Astrocyte (in vitro differentiated cells and primary cell): ENCODE measurements around the gene UBAC2. TPM values are rescaled to one million over a fixed set of nuclear protein-coding genes. Genes with fewer than 3 reads are reported as not detected.

Experiments
- DNase-seq: peaks from one replicate; pipeline ENCODE4 v3.0.0-alpha.2; 2010; ENCODE audit warnings: low read depth
- FAIRE-seq: peaks from 2 replicates; lab custom pipeline; 2011; peaks lifted over from hg19 to GRCh38; lab: Jason Lieb, UNC
- H2AFZ ChIP-seq: 2 replicates; pipeline ENCODE4 v1.6.0; 2012; ENCODE audit warnings: low read depth, low read length, inconsistent platforms
- H3K27ac ChIP-seq: 2 replicates; pipeline ENCODE4 v1.5.1; 2011; ENCODE audit warnings: low read depth, low read length, inconsistent platforms
- H3K27me3 ChIP-seq: 2 replicates; pipeline ENCODE4 v1.6.0; 2011; ENCODE audit warnings: low read length, inconsistent platforms; ENCODE audit not compliant: insufficient read depth
- H3K36me3 ChIP-seq: 2 replicates; pipeline ENCODE4 v1.5.1; 2011; ENCODE audit warnings: low read length, inconsistent platforms; ENCODE audit not compliant: insufficient read depth
- H3K4me1 ChIP-seq: 2 replicates; pipeline ENCODE4 v1.5.1; 2011; ENCODE audit warnings: low read length, inconsistent platforms; ENCODE audit not compliant: insufficient read depth
- H3K4me2 ChIP-seq: 2 replicates; pipeline ENCODE4 v1.6.0; 2012; ENCODE audit warnings: low read length, inconsistent platforms
- H3K4me3 ChIP-seq: 2 replicates; pipeline ENCODE4 v1.5.1; 2011; ENCODE audit warnings: low read depth, mild to moderate bottlenecking, low read length, inconsistent platforms; ENCODE audit not compliant: insufficient read depth
- H3K79me2 ChIP-seq: 2 replicates; pipeline ENCODE4 v1.6.0; 2012; ENCODE audit warnings: mild to moderate bottlenecking, low read length, inconsistent platforms; ENCODE audit not compliant: insufficient read depth
- H3K9ac ChIP-seq: 2 replicates; pipeline ENCODE4 v1.6.0; 2012; ENCODE audit warnings: mild to moderate bottlenecking, low read length, inconsistent platforms
- H3K9me3 ChIP-seq: 2 replicates; pipeline ENCODE4 v1.5.1; 2012; ENCODE audit warnings: low read depth, mild to moderate bottlenecking, low read length, inconsistent platforms; ENCODE audit not compliant: insufficient read depth
- H4K20me1 ChIP-seq: 2 replicates; pipeline ENCODE4 v1.6.0; 2012; ENCODE audit warnings: low read length, inconsistent platforms; ENCODE audit not compliant: insufficient read depth
- H3K27ac Mint-ChIP-seq: one replicate; pipeline ENCODE4 v1.8.0; 2021; ENCODE audit warnings: mild to moderate bottlenecking, mixed read lengths; ENCODE audit not compliant: unreplicated experiment
- H3K27me3 Mint-ChIP-seq: one replicate; pipeline ENCODE4 v1.8.0; 2021; ENCODE audit warnings: low read depth, mixed read lengths; ENCODE audit not compliant: unreplicated experiment
- H3K36me3 Mint-ChIP-seq: one replicate; pipeline ENCODE4 v1.8.0; 2021; ENCODE audit warnings: low read depth, mixed read lengths; ENCODE audit not compliant: unreplicated experiment
- H3K4me1 Mint-ChIP-seq: one replicate; pipeline ENCODE4 v1.8.0; 2021; ENCODE audit warnings: low read depth, mixed read lengths; ENCODE audit not compliant: unreplicated experiment
- H3K4me3 Mint-ChIP-seq: one replicate; pipeline ENCODE4 v1.8.0; 2021; ENCODE audit warnings: mild to moderate bottlenecking, moderate library complexity, mixed read lengths; ENCODE audit not compliant: unreplicated experiment
- H3K9me3 Mint-ChIP-seq: one replicate; pipeline ENCODE4 v1.8.0; 2021; ENCODE audit warnings: mild to moderate bottlenecking, mixed read lengths; ENCODE audit not compliant: unreplicated experiment
- EZH2 ChIP-seq: IDR thresholded peaks from 2 replicates; pipeline ENCODE4 v1.6.1; 2012; ENCODE audit warnings: mild to moderate bottlenecking, low read length, inconsistent platforms; ENCODE audit not compliant: insufficient read depth
- total RNA-seq: library from RNA; stranded (reverse); gene quantifications from 2 replicates; pipeline ENCODE4 v1.2.1, GENCODE V29; 2021
- TF ChIP-seq, protein P1 (sequence below): IDR thresholded peaks from 2 replicates; pipeline ENCODE4 v1.5.1; 2011; ENCODE audit warnings: low read depth, mild to moderate bottlenecking, inconsistent platforms, low read length, moderate library complexity; ENCODE audit not compliant: insufficient read depth

UBAC2 gene
- total RNA-seq, 1 donor from 2014 or later, result 61.0 TPM

DNA sequence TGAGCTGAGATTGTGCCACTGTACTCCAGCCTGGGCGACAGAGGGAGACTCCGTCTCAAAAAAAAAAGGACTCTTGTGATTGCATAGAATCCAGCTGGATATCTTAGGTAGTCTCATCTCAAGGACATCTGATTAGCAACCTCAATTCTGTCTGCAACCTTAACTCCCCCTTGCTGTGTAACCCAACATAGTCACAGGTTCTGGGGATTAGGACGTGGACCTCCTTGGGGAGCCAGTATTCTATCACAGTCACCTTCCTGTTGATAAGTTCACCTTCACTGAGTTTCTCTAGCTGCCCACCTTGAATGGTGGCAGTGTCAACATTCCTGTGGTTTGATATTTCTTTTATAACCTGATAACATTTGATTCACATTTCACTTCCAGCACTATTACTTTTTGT lies 30.3 kb downstream of the UBAC2 start:
- FAIRE-seq, result no peak
- H3K9ac ChIP-seq, result no peak overlapping the region

DNA sequence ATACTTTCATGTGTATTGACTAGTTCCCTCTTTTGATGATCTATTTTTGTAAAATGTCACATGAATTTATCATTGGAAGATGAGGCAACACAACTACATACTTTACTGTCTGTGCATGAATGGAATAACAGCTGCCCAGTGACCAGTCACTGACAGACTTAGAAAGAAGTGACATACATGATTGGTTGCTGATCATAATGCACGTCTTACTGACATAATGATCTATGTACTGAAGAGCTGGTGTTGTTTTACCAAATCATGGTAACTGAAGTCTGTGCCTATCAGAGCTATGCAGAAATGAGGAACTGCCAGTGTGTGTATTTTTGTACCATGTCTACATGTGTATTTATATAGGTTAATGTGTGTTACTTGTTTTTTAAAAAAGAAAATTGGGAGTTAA lies 31.1 kb downstream of the UBAC2 start:
- Mint-ChIP-seq H3K9me3 (no peaks in the 10 kb centered on the region), H3K4me1 (peaks cover 30% of the 10 kb centered on the region), H3K27me3 (no peaks in the 10 kb centered on the region), H3K36me3 (no peaks in the 10 kb centered on the region), H3K27ac (no peak overlapping the region), H3K4me3 (no peak overlapping the region)
- FAIRE-seq, result no peak
- no peak for DNase-seq
- Histone ChIP-seq H3K36me3 (no peaks in the 10 kb centered on the region), H3K27me3 (no peaks in the 10 kb centered on the region), H4K20me1 (peaks cover 53% of the 10 kb centered on the region), H3K27ac (no peak overlapping the region), H3K79me2 (peaks cover 47% of the 10 kb centered on the region), H3K9ac (no peak overlapping the region), H3K4me1 (peaks cover 16% of the 10 kb centered on the region), H2AFZ (no peak overlapping the region), H3K9me3 (no peaks in the 10 kb centered on the region), H3K4me3 (no peak overlapping the region), H3K4me2 (no peak overlapping the region)
- TF ChIP-seq, protein P1, sequence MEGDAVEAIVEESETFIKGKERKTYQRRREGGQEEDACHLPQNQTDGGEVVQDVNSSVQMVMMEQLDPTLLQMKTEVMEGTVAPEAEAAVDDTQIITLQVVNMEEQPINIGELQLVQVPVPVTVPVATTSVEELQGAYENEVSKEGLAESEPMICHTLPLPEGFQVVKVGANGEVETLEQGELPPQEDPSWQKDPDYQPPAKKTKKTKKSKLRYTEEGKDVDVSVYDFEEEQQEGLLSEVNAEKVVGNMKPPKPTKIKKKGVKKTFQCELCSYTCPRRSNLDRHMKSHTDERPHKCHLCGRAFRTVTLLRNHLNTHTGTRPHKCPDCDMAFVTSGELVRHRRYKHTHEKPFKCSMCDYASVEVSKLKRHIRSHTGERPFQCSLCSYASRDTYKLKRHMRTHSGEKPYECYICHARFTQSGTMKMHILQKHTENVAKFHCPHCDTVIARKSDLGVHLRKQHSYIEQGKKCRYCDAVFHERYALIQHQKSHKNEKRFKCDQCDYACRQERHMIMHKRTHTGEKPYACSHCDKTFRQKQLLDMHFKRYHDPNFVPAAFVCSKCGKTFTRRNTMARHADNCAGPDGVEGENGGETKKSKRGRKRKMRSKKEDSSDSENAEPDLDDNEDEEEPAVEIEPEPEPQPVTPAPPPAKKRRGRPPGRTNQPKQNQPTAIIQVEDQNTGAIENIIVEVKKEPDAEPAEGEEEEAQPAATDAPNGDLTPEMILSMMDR, result no peak
- no peak for TF ChIP-seq EZH2

More for the DNA sequence above, 30.3 kb downstream of the UBAC2 start:
- H3K27ac ChIP-seq, result no peak overlapping the region
- no peaks in the 10 kb centered on the region for H3K27me3 ChIP-seq
- no peak for TF ChIP-seq EZH2
- TF ChIP-seq, protein P1, result no peak
- Mint-ChIP-seq H3K9me3 (no peaks in the 10 kb centered on the region), H3K36me3 (peaks cover 2% of the 10 kb centered on the region), H3K27me3 (no peaks in the 10 kb centered on the region), H3K4me1 (peaks cover 35% of the 10 kb centered on the region), H3K4me3 (no peak overlapping the region), H3K27ac (no peak overlapping the region)
- H3K4me1 ChIP-seq, result peaks cover 19% of the 10 kb centered on the region
- H2AFZ ChIP-seq, result no peak overlapping the region
- H3K36me3 ChIP-seq, result no peaks in the 10 kb centered on the region
- H3K79me2 ChIP-seq, result peaks cover 54% of the 10 kb centered on the region
- no peak for DNase-seq
- H3K4me3 ChIP-seq, result no peak overlapping the region
- peaks cover 58% of the 10 kb centered on the region for H4K20me1 ChIP-seq
- H3K9me3 ChIP-seq, result no peaks in the 10 kb centered on the region
- H3K4me2 ChIP-seq, result no peak overlapping the region

DNA sequence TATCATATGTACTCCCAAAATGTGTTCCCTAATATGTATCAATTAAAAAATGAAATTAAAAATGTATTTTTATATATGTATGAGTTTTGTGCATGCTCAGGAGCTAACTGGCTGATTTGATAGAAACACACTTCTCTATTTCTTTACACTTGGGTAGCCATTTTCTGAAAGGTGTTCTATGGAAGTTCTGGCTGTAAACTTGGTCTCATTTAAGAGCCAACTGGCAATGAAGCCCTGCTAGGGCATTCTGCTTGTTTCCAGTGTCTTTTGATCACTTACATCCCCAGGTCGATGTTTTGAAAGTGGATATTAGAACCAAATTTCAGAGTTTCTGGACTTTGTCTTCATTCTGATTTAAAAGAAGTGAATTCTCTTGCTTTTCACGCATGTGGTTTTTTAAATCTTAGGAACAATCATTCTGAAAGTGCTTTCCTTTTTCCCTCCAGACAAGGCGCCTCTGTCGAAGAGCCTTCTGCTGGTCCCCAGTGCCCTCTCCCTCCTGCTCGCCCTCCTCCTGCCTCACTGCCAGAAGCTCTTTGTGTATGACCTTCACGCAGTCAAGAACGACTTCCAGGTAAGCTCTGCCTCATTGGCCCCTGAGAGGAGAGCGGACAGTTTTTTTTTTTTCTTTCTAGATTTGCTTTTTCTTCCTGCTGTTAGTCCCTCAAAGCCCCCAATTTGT lies 37.5 kb downstream of the UBAC2 start:
- Histone ChIP-seq H3K36me3 (peaks cover 6% of the 10 kb centered on the region), H3K79me2 (peaks cover 9% of the 10 kb centered on the region), H3K27ac (no peak overlapping the region), H3K9me3 (no peaks in the 10 kb centered on the region), H3K4me3 (no peak overlapping the region), H3K4me1 (no peaks in the 10 kb centered on the region), H3K9ac (no peak overlapping the region), H3K4me2 (no peak overlapping the region), H2AFZ (no peak overlapping the region), H3K27me3 (no peaks in the 10 kb centered on the region), H4K20me1 (peaks cover 9% of the 10 kb centered on the region)
- Mint-ChIP-seq H3K27ac (peak overlapping the region; percentile 41), H3K36me3 (peaks cover 11% of the 10 kb centered on the region), H3K4me3 (no peak overlapping the region), H3K27me3 (no peaks in the 10 kb centered on the region), H3K9me3 (peaks cover 2% of the 10 kb centered on the region), H3K4me1 (no peaks in the 10 kb centered on the region)
- TF ChIP-seq EZH2, result no peak
- FAIRE-seq, result no peak
- DNase-seq, result no peak
